Activated B cell treated with CpG ODN at 0.5 μM for 24 hours (primary cell): ENCODE measurements around the gene CMC1. TPM values are rescaled to one million over a fixed set of nuclear protein-coding genes. Genes with fewer than 3 reads are reported as not detected.
A peak's percentile ranks its signal among the peaks of the same experiment; 100 is the strongest.

Source experiments
- ATAC-seq: fragments of 200-7000 bp; cut with Tn5 transposase; one replicate; pipeline ENCODE4 v1.10.0; 2021; ENCODE audit warnings: low read depth, mild to moderate bottlenecking, moderate library complexity
- CTCF ChIA-PET: fragments of 350-600 bp; sonication (Branson Sonifier 250); formaldehyde crosslinking; loops from one replicate; lab custom pipeline; 2021; ENCODE audit warnings: antibody characterized with exemption; lab: Charles Lee
- POLR2A ChIA-PET: fragments of 350-600 bp; sonication (Branson Sonifier 250); formaldehyde crosslinking; loops from one replicate; lab custom pipeline; 2021; ENCODE audit warnings: antibody characterized with exemption; lab: Charles Lee
- DNase-seq: peaks from one replicate; pipeline ENCODE4 v3.0.0; 2022
- H3K27ac Mint-ChIP-seq: one replicate; pipeline ENCODE4 v1.8.0; 2020; ENCODE audit warnings: mixed read lengths
- H3K27me3 Mint-ChIP-seq: one replicate; pipeline ENCODE4 v1.8.0; 2021; ENCODE audit warnings: mixed read lengths
- H3K36me3 Mint-ChIP-seq: one replicate; pipeline ENCODE4 v1.8.0; 2021; ENCODE audit warnings: low read depth, mixed read lengths
- H3K4me1 Mint-ChIP-seq: one replicate; pipeline ENCODE4 v1.8.0; 2021; ENCODE audit warnings: mixed read lengths
- H3K4me3 Mint-ChIP-seq: one replicate; pipeline ENCODE4 v1.8.0; 2020; ENCODE audit warnings: mild to moderate bottlenecking, mixed read lengths
- H3K9me3 Mint-ChIP-seq: one replicate; pipeline ENCODE4 v1.8.0; 2020; ENCODE audit warnings: mixed read lengths
- CTCF ChIP-seq: fragments of 200-600 bp; IDR thresholded peaks from one replicate; pipeline ENCODE4 v1.8.0; 2022; ENCODE audit warnings: antibody characterized with exemption, mild to moderate bottlenecking
- intact Hi-C: fragments of 100-400 bp; cut with micrococcal nuclease; formaldehyde crosslinking; loops from one replicate; pipeline ENCODE4 v1.15.1; 2024
- total RNA-seq: library from RNA; stranded (reverse); gene quantifications from 2 replicates; pipeline ENCODE4 v1.2.3, GENCODE V29; 2022

Gene CMC1
- total RNA-seq, 1 donor from 2014 or later: 14.2 TPM

GRCh38 chr3:28234454-28234853 is 7.0 kb upstream of the CMC1 start:
- Mint-ChIP-seq H3K4me3 (no peak overlapping the region), H3K27ac (no peak overlapping the region), H3K27me3 (no peaks in the 10 kb centered on the region), H3K9me3 (no peaks in the 10 kb centered on the region), H3K36me3 (no peaks in the 10 kb centered on the region), H3K4me1 (no peaks in the 10 kb centered on the region)
- intact Hi-C loops: no loop called here
- ATAC-seq (no peak), DNase-seq (no peak)
- ChIA-PET CTCF (no interaction called here), POLR2A (no interaction called here)
- TF ChIP-seq CTCF: no peak

DNA sequence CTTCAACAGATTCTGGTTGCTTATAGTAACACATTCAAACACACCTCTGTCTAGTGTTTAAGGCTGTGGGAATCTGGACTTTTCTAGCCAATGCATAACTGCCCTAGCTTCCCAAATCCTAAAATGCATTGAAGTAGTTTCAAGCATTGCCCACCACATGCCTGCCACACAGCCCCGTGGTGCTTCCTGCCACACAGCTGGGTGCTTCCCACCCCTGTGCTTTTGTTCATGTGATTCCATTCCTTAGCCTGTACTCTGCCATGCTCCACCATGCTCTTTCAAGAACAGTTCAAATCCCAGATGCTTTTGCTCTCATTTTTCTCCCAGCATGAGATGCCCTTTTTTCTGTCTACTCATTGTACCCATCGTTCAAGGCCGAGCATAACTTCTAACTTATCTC is 2.3 kb upstream of the CMC1 start:
- TF ChIP-seq CTCF: no peak
- ATAC-seq (no peak), DNase-seq (no peak)
- intact Hi-C loops: no loop called here
- no peak overlapping the region for H3K4me3 Mint-ChIP-seq
- ChIA-PET CTCF (no interaction called here), POLR2A (no interaction called here)
- H3K36me3 Mint-ChIP-seq: peaks cover 5% of the 10 kb centered on the region
- H3K27ac Mint-ChIP-seq: no peak overlapping the region
- H3K9me3 Mint-ChIP-seq: no peaks in the 10 kb centered on the region
- H3K27me3 Mint-ChIP-seq: no peaks in the 10 kb centered on the region
- peaks cover 27% of the 10 kb centered on the region for H3K4me1 Mint-ChIP-seq

GRCh38 chr3:28240441-28240840 is 978 bp upstream of the CMC1 start:
- ChIA-PET CTCF (interaction anchor here (1.1 kb wide), 1 partner anchor 88 kb away, joined by 4 read pairs; no protein-coding TSS in a partner anchor), POLR2A (no interaction called here)
- peaks cover 5% of the 10 kb centered on the region for H3K36me3 Mint-ChIP-seq
- no peak for TF ChIP-seq CTCF
- H3K9me3 Mint-ChIP-seq: no peaks in the 10 kb centered on the region
- peak; percentile 14 for DNase-seq
- intact Hi-C loops: loop anchor here (2.0 kb wide), 1 partner anchor 528 kb away; no protein-coding TSS in a partner anchor
- H3K27me3 Mint-ChIP-seq: no peaks in the 10 kb centered on the region
- peak overlapping the region; percentile 98 for H3K4me3 Mint-ChIP-seq
- H3K4me1 Mint-ChIP-seq: peaks cover 27% of the 10 kb centered on the region
- ATAC-seq: no peak
- no peak overlapping the region for H3K27ac Mint-ChIP-seq

DNA sequence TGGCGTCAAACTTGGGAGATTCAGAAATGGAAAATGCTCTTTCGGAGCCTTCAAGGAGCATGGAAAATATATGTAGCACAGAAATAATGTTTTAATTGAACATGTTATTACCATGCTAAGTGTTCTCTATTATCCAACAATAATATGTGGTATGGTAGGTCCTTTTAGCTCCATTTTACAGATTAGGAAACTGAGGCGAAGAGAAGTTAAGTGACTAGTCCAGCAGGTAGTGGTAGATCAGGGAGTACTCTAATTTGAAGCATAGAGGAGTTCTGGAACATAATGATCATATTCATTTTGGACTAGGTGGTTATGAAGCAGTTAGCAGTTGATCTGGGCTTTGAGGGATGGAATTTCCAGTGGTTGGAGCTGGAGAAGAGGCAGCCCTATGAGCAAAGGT is 1.1 kb downstream of the CMC1 start:
- H3K27ac Mint-ChIP-seq: no peak overlapping the region
- no peak for TF ChIP-seq CTCF
- no peaks in the 10 kb centered on the region for H3K9me3 Mint-ChIP-seq
- H3K36me3 Mint-ChIP-seq: peaks cover 5% of the 10 kb centered on the region
- CTCF ChIA-PET: no interaction called here
- H3K4me3 Mint-ChIP-seq: peak overlapping the region; percentile 98
- H3K27me3 Mint-ChIP-seq: no peaks in the 10 kb centered on the region
- intact Hi-C loops: no loop called here
- DNase-seq (no peak), ATAC-seq (no peak)
- POLR2A ChIA-PET: interaction anchor here (2.4 kb wide), 1 partner anchor 106 kb away, joined by 6 read pairs; the partner anchor contains the start of genes AZI2 and ZCWPW2
- H3K4me1 Mint-ChIP-seq: peaks cover 33% of the 10 kb centered on the region

GRCh38 chr3:28243424-28244106 is 2.1 kb downstream of the CMC1 start:
- ATAC-seq: no peak
- H3K4me1 Mint-ChIP-seq: peaks cover 40% of the 10 kb centered on the region
- CTCF ChIA-PET: no interaction called here
- no peak for DNase-seq
- no peak overlapping the region for H3K27ac Mint-ChIP-seq
- H3K4me3 Mint-ChIP-seq: no peak overlapping the region
- POLR2A ChIA-PET: interaction anchor here (0.8 kb wide), 1 partner anchor 105 kb away, joined by 3 read pairs; no protein-coding TSS in a partner anchor
- intact Hi-C loops: no loop called here
- no peaks in the 10 kb centered on the region for H3K27me3 Mint-ChIP-seq
- TF ChIP-seq CTCF: no peak
- no peaks in the 10 kb centered on the region for H3K9me3 Mint-ChIP-seq
- peaks cover 5% of the 10 kb centered on the region for H3K36me3 Mint-ChIP-seq
